GM12873 (cell line): Measurements from ENCODE around the gene CALCOCO2.

ENCODE experiments used
- CTCF ChIP-seq: IDR thresholded peaks from 2 replicates; pipeline ENCODE4 v1.5.1; 2012; ENCODE audit warnings: low read depth, mild to moderate bottlenecking, moderate library complexity, low read length, control low read depth; ENCODE audit not compliant: insufficient read depth; ENCODE audit errors: missing control alignments

CALCOCO2 gene

DNA sequence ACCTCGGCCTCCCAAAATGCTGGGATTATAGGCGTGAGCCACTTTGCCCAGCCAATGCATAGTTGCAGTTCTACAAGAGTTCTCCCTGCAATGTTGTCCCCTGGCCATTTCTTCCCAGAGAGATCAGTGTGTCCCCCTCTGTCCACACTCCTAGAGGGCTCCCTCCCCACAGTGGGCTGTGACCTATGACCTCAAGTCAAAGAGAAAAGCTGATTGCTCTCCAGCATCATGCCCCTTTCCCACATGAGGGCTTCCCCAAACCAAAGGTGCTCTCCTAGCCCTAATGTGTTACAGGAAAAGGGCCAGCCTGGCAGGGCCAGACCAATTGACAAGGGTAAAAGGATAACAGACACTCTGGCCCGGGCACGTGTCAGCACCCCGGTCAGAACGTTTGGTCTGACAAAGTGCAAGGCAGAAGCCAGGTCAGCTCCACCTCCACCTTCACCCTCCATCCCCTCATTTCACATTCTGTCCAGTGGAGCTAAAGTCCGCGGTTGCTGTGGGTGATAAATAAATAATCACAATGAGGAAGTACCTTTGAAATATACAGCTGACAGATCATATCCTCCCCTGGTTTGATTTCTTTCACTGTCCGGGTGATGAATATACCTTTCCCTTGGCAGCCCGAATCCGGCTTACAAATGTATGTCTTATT lies 31.6 kb upstream of the CALCOCO2 start:
- TF ChIP-seq CTCF = no peak

GRCh38 chr17:48800626-48801217 lies 30.1 kb upstream of the CALCOCO2 start:
- TF ChIP-seq CTCF = no peak

GRCh38 chr17:48804936-48805411 lies 25.9 kb upstream of the CALCOCO2 start:
- TF ChIP-seq CTCF = peak; percentile 96

- no peak for TF ChIP-seq CTCF
Observed at GRCh38 chr17:48809182-48809581, 21.7 kb upstream of the CALCOCO2 start.

GRCh38 chr17:48812001-48812400 lies 18.8 kb upstream of the CALCOCO2 start:
- TF ChIP-seq CTCF = no peak

- peak; percentile 91 for TF ChIP-seq CTCF
Observed at GRCh38 chr17:48814504-48814903, 16.3 kb upstream of the CALCOCO2 start.

DNA sequence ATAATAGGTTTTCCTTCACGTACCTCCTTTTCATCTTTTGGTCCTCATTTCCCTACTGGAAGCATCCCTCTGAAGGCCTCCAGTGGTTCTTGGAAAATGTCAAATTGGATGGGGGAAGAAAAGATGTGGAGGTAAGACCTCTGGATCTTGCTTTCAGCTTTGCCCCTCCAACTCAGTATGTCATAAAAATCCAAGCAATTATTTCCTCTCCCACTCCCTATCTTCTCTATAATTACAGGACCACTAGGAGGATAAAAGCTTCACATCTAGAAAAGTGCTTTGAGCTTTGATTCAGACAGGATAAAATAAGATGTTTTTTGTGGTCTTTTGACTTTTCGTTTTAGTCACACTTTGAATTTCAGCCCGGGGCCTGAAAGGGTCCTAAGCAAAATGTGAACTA lies 15.5 kb upstream of the CALCOCO2 start:
- no peak for TF ChIP-seq CTCF
